HepG2 (cell line): Measurements from ENCODE around the gene CACNA2D3. TPM values are rescaled to one million over a fixed set of nuclear protein-coding genes. Genes with fewer than 3 reads are reported as not detected.

Source experiments
- ATAC-seq: fragments of 200-7000 bp; cut with Tn5 transposase; 3 replicates; pipeline ENCODE4 v1.9.1; 2020; ENCODE audit warnings: mild to moderate bottlenecking, moderate library complexity
- BruUV-seq: library from RNA; stranded (reverse); fragments of 400-500 nt; replicated peaks from 2 replicates; lab custom pipeline; 2021; lab: Mats Ljungman, UMichigan
- CTCF ChIA-PET: fragments of 300-600 bp; formaldehyde crosslinking; extraction: SDS; loops from one replicate; lab custom pipeline; 2021; ENCODE audit warnings: low total read pairs, inconsistent platforms, low intra/inter-chr PET ratio; lab: Yijun Ruan, JAX
- POLR2A ChIA-PET: fragments of 350-600 bp; sonication (Branson Sonifier 250); formaldehyde crosslinking; loops from one replicate; lab custom pipeline; 2020; ENCODE audit warnings: antibody characterized with exemption, inconsistent platforms; lab: Yijun Ruan, JAX
- DNase-seq: peaks from one replicate; pipeline ENCODE4 v3.0.0-alpha.2; 2015; ENCODE audit warnings: low spot score
- FAIRE-seq: peaks from 3 replicates; lab custom pipeline; 2011; peaks lifted over from hg19 to GRCh38; lab: Jason Lieb, UNC
- H2AFZ ChIP-seq: one replicate; pipeline ENCODE4 v1.6.1; 2011; ENCODE audit warnings: low read length, inconsistent platforms
- H3K27ac ChIP-seq: fragments of 300-600 bp; 3 replicates; pipeline ENCODE4 v1.8.0; 2011; ENCODE audit warnings: mixed run types, mild to moderate bottlenecking, mixed read lengths, low read length, inconsistent platforms; ENCODE audit not compliant: insufficient read depth; ENCODE audit errors: extremely low read length
- H3K27me3 ChIP-seq, 2 experiments: fragments of 200-600 bp in 1 of 2; 2 replicates in 1 of 2; 3 replicates in 1 of 2; pipeline versions ENCODE4 v1.6.0 to v1.8.0; 2011; ENCODE audit warnings: low read length in 2 of 2, mild to moderate bottlenecking in 2 of 2, moderate library complexity in 2 of 2, inconsistent platforms in 1 of 2; ENCODE audit not compliant: insufficient read depth in 2 of 2, control insufficient read depth in 1 of 2
- H3K36me3 ChIP-seq, 2 experiments: fragments of 200-600 bp in 1 of 2; replicated peaks in 1 of 2; 2 replicates in 1 of 2; 3 replicates in 1 of 2; pipeline versions ENCODE4 v1.5.1 to v1.8.0; 2011; ENCODE audit warnings: low read length in 2 of 2, inconsistent platforms in 1 of 2; ENCODE audit not compliant: insufficient read depth in 2 of 2, control insufficient read depth in 1 of 2
- H3K4me1 ChIP-seq: 2 replicates; pipeline ENCODE4 v1.5.1; 2012; ENCODE audit warnings: low read length, inconsistent platforms; ENCODE audit not compliant: insufficient read depth
- H3K4me2 ChIP-seq: 2 replicates; pipeline ENCODE4 v1.6.0; 2011; ENCODE audit warnings: low read depth, low read length, inconsistent platforms
- H3K4me3 ChIP-seq, 3 experiments: fragments of 200-600 bp in 1 of 3; sonication (generic), shearing (Covaris generic) in 1 of 3; replicated peaks in 1 of 3; 2 replicates each; pipeline ENCODE4 v1.5.1; 2011 to 2016; ENCODE audit warnings: low read length in 3 of 3, inconsistent platforms in 2 of 3, low read depth in 2 of 3, mild to moderate bottlenecking in 2 of 3, control low read depth in 1 of 3, mixed read lengths in 1 of 3; ENCODE audit not compliant: insufficient read depth in 1 of 3
- H3K79me2 ChIP-seq: one replicate; pipeline ENCODE4 v1.6.1; 2011; ENCODE audit warnings: low read length, inconsistent platforms; ENCODE audit not compliant: insufficient read depth
- H3K9ac ChIP-seq: 2 replicates; pipeline ENCODE4 v1.6.0; 2011; ENCODE audit warnings: mild to moderate bottlenecking, low read depth, low read length, inconsistent platforms; ENCODE audit not compliant: insufficient read depth
- H3K9me3 ChIP-seq: 2 replicates; pipeline ENCODE4 v1.5.1; 2012; ENCODE audit warnings: mild to moderate bottlenecking, low read length
- H4K20me1 ChIP-seq: 2 replicates; pipeline ENCODE4 v1.6.0; 2011; ENCODE audit warnings: inconsistent platforms, mild to moderate bottlenecking, low read length, moderate library complexity; ENCODE audit not compliant: insufficient read depth
- ARID5B ChIP-seq: IDR thresholded peaks from 2 replicates; pipeline ENCODE4 v1.4.0; 2020; ENCODE audit warnings: mild to moderate bottlenecking, missing genetic modification reagents
- ARNTL ChIP-seq: sonication (generic); formaldehyde crosslinking; IDR thresholded peaks from 2 replicates; pipeline ENCODE4 v1.4.0; 2020; ENCODE audit warnings: mild to moderate bottlenecking, missing genetic modification reagents
- FOXK2 ChIP-seq: fragments of 450-650 bp; IDR thresholded peaks from 2 replicates; pipeline ENCODE4 v1.6.1; 2016
- SKI ChIP-seq: fragments of 450-650 bp; IDR thresholded peaks from one replicate; pipeline ENCODE4 v1.6.1; 2018; ENCODE audit warnings: mild to moderate bottlenecking; ENCODE audit not compliant: partially characterized antibody
- TEAD2 ChIP-seq: sonication (generic); formaldehyde crosslinking; IDR thresholded peaks from 2 replicates; pipeline ENCODE4 v1.9.0; 2021; ENCODE audit warnings: missing genetic modification reagents
- XRCC5 ChIP-seq: fragments of 200-400 bp; formaldehyde crosslinking; optimal IDR thresholded peaks from 2 replicates; pipeline ENCODE3; 2017; ENCODE audit warnings: mild to moderate bottlenecking, low read length
- ZNF329 ChIP-seq: sonication (generic); formaldehyde crosslinking; IDR thresholded peaks from 2 replicates; pipeline ENCODE4 v1.9.0; 2021; ENCODE audit warnings: low read depth, mild to moderate bottlenecking, missing genetic modification reagents
- WGBS: methylation state at CpG from one replicate; pipeline ENCODE4 v1.1.6; 2017; ENCODE audit warnings: low lambda C conversion rate; 5-methylcytosine and 5-hydroxymethylcytosine counted together
- in situ Hi-C: cut with HindIII; loops from 2 replicates; pipeline ENCODE4 v1.10.0; 2017; ENCODE audit warnings: low pct_unique_long_range_greater_than_20kb; ENCODE audit not compliant: extremely low pct_ligation_motif_present
- intact Hi-C: fragments of 100-400 bp; cut with micrococcal nuclease; formaldehyde crosslinking; loops from one replicate; pipeline ENCODE4 v1.10.0; 2022; ENCODE audit not compliant: unreplicated experiment
- polyA plus RNA-seq, 8 experiments: library from polyadenylated mRNA; depleted of rRNA in 3 of 8; stranded (reverse) in 7 of 8; unstranded in 1 of 8; fragments of >200 nt; fragmentation: Illumina TruSeq in 4 of 8; extraction: Trizol in 4 of 8; gene quantifications; 2 replicates each; pipeline versions ENCODE4 v1.2.1 to v1.2.3, GENCODE V29; 2011 to 2016; ENCODE audit warnings: low read depth in 4 of 8, missing spikeins in 1 of 8, mixed read lengths in 1 of 8; ENCODE audit not compliant: insufficient read depth in 1 of 8
- total RNA-seq, 5 experiments: library from RNA; depleted of rRNA; stranded (reverse); fragments of >200 nt; fragmentation: Illumina TruSeq; extraction: Trizol; gene quantifications; 2 replicates each; pipeline ENCODE4 v1.2.3, GENCODE V29; 2016; ENCODE audit warnings: low read depth in 1 of 5

CACNA2D3 gene
- total and polyA plus RNA-seq, 2 of the 13 experiments (the other 11 are each of a cell fraction or from before 2014, with no cell fraction given): not detected

GRCh38 chr3:54484334-54484733, 362.0 kb downstream of the CACNA2D3 start:
- DNase-seq (no peak), ATAC-seq (no peak), FAIRE-seq (no peak)
- Histone ChIP-seq H3K79me2 (no peaks in the 10 kb centered on the region), H3K27ac (no peak overlapping the region), H3K9me3 (no peaks in the 10 kb centered on the region; the same call in 1 of the 2 replicates), H3K4me2 (no peak overlapping the region), H2AFZ (no peak overlapping the region), H3K9ac (no peak overlapping the region), H4K20me1 (no peaks in the 10 kb centered on the region), H3K36me3 (no peaks in the 10 kb centered on the region), H3K4me3 (no peak overlapping the region), H3K4me1 (no peaks in the 10 kb centered on the region), H3K27me3 (no peaks in the 10 kb centered on the region)
- TF ChIP-seq TEAD2 (CRISPR knock-in tag) (no peak), ARNTL (no peak), ZNF329 (CRISPR knock-in tag) (no peak), SKI (no peak), XRCC5 (no peak)
- BruUV-seq: no TSS peak
- intact Hi-C loops (no loop called here), in situ Hi-C loops (no loop called here)
- CTCF ChIA-PET: no interaction called here
- 17% methylated on average over 6 of the region's 6 CpGs for WGBS
- POLR2A ChIA-PET: no interaction called here

GRCh38 chr3:54486317-54486716, 364.0 kb downstream of the CACNA2D3 start:
- Histone ChIP-seq H3K27me3 (no peaks in the 10 kb centered on the region), H3K9me3 (no peaks in the 10 kb centered on the region), H3K4me1 (no peaks in the 10 kb centered on the region), H3K79me2 (no peaks in the 10 kb centered on the region), H3K27ac (no peak overlapping the region), H3K9ac (no peak overlapping the region), H2AFZ (no peak overlapping the region), H3K4me2 (no peak overlapping the region), H4K20me1 (no peaks in the 10 kb centered on the region), H3K36me3 (no peaks in the 10 kb centered on the region), H3K4me3 (no peak overlapping the region)
- FAIRE-seq (no peak), ATAC-seq (no peak), DNase-seq (no peak)
- intact Hi-C loops: no loop called here
- in situ Hi-C loops: no loop called here
- ChIA-PET CTCF (no interaction called here), POLR2A (no interaction called here)
- no TSS peak for BruUV-seq
- 0% methylated on average over 1 of the region's 1 CpG for WGBS
- TF ChIP-seq ARID5B (CRISPR knock-in tag) (no peak), FOXK2 (no peak)
